Lower lobe of right lung (tissue), 2 donors: ENCODE measurements around the gene BTK. TPM values are rescaled to one million over a fixed set of nuclear protein-coding genes. Genes with fewer than 3 reads are reported as not detected.

ENCODE experiments used
- ATAC-seq, 2 donors: fragments of 200-7000 bp; cut with Tn5 transposase; one replicate each; pipeline ENCODE4 v1.9.1; 2020 to 2022; ENCODE audit warnings: mild to moderate bottlenecking in 2 of 2, moderate library complexity in 2 of 2
- DNase-seq: peaks from one replicate; pipeline ENCODE4 v3.0.0-alpha.2; 2020
- H3K27ac ChIP-seq: fragments of 200-600 bp; one replicate; pipeline ENCODE4 v1.8.0; 2022
- H3K27me3 ChIP-seq: fragments of 200-600 bp; one replicate; pipeline ENCODE4 v1.8.0; 2022; ENCODE audit warnings: low read depth
- H3K36me3 ChIP-seq: fragments of 200-600 bp; one replicate; pipeline ENCODE4 v1.8.0; 2022; ENCODE audit warnings: mild to moderate bottlenecking
- H3K4me1 ChIP-seq: fragments of 200-600 bp; one replicate; pipeline ENCODE4 v1.8.0; 2022
- H3K4me3 ChIP-seq: fragments of 200-600 bp; one replicate; pipeline ENCODE4 v1.8.0; 2022; ENCODE audit warnings: mild to moderate bottlenecking
- H3K9me3 ChIP-seq: fragments of 200-600 bp; one replicate; pipeline ENCODE4 v1.8.0; 2022
- intact Hi-C: fragments of 100-400 bp; cut with DNase I; formaldehyde crosslinking; loops from one replicate; pipeline ENCODE4 v1.11.0; 2022
- total RNA-seq: library from RNA; stranded (reverse); fragmentation: NEBNext Ultra II Directional; extraction: Animal tissue kit (Norgen Biotek cat#: 25700); gene quantifications from one replicate; pipeline ENCODE4 v1.2.1, GENCODE V29; 2021
- TF ChIP-seq, protein P1 (sequence below): fragments of 200-600 bp; IDR thresholded peaks from one replicate; pipeline ENCODE4 v1.8.0; 2022; ENCODE audit warnings: antibody characterized with exemption, mild to moderate bottlenecking
- donor health status: DM: no; HTN: yes; CAD: no; lungs with severe emphysema.

Gene BTK
- total RNA-seq, 1 donor from 2014 or later: 62.8 TPM

DNA sequence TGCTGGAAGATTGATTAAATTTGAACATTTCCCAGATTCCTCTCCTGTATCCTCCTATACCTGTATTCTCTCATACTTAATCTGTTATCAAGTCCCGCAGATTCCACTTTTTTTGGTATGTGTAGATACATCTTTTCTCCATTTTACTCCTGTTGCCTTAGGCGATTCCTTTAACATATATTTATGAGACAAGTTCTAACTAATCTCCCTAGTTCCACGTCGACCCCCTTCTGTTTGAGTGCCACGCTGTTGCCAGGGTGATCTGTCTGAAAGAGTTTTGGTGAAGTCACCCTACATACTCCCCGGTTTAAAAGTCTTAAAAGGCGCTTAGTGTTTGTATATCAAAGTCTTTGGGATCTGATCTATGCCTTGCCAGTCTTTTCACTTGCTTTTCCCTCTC lies 24.5 kb upstream of the BTK start:
- no peaks in the 10 kb centered on the region for H3K9me3 ChIP-seq
- ATAC-seq (no peak), DNase-seq (no peak)
- H3K4me3 ChIP-seq: peak overlapping the region; percentile 65
- H3K27me3 ChIP-seq: no peaks in the 10 kb centered on the region
- H3K27ac ChIP-seq: no peak overlapping the region
- peaks cover 22% of the 10 kb centered on the region for H3K36me3 ChIP-seq
- peaks cover 28% of the 10 kb centered on the region for H3K4me1 ChIP-seq
- intact Hi-C loops: no loop called here
- TF ChIP-seq, protein P1, sequence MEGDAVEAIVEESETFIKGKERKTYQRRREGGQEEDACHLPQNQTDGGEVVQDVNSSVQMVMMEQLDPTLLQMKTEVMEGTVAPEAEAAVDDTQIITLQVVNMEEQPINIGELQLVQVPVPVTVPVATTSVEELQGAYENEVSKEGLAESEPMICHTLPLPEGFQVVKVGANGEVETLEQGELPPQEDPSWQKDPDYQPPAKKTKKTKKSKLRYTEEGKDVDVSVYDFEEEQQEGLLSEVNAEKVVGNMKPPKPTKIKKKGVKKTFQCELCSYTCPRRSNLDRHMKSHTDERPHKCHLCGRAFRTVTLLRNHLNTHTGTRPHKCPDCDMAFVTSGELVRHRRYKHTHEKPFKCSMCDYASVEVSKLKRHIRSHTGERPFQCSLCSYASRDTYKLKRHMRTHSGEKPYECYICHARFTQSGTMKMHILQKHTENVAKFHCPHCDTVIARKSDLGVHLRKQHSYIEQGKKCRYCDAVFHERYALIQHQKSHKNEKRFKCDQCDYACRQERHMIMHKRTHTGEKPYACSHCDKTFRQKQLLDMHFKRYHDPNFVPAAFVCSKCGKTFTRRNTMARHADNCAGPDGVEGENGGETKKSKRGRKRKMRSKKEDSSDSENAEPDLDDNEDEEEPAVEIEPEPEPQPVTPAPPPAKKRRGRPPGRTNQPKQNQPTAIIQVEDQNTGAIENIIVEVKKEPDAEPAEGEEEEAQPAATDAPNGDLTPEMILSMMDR: no peak

- H3K36me3 ChIP-seq: peaks cover 22% of the 10 kb centered on the region
- TF ChIP-seq, protein P1: no peak
- intact Hi-C loops: no loop called here
- H3K4me1 ChIP-seq: peaks cover 28% of the 10 kb centered on the region
- no peaks in the 10 kb centered on the region for H3K9me3 ChIP-seq
- no peaks in the 10 kb centered on the region for H3K27me3 ChIP-seq
- peak overlapping the region; percentile 94 for H3K27ac ChIP-seq
- ATAC-seq (no peak), DNase-seq (no peak)
- peak overlapping the region; percentile 65 for H3K4me3 ChIP-seq
These were observed 23.1 kb upstream of the BTK start for GRCh38 chrX:101409043-101409442.

- ATAC-seq (peak in 1 of 2 donors; percentile 26), DNase-seq (no peak)
- H3K4me1 ChIP-seq: peaks cover 28% of the 10 kb centered on the region
- TF ChIP-seq, protein P1: no peak
- peak overlapping the region; percentile 94 for H3K27ac ChIP-seq
- H3K27me3 ChIP-seq: no peaks in the 10 kb centered on the region
- H3K4me3 ChIP-seq: peak overlapping the region; percentile 65
- H3K9me3 ChIP-seq: no peaks in the 10 kb centered on the region
- intact Hi-C loops: no loop called here
- H3K36me3 ChIP-seq: peaks cover 22% of the 10 kb centered on the region
These were observed 22.5 kb upstream of the BTK start for GRCh38 chrX:101408532-101408841.

DNA sequence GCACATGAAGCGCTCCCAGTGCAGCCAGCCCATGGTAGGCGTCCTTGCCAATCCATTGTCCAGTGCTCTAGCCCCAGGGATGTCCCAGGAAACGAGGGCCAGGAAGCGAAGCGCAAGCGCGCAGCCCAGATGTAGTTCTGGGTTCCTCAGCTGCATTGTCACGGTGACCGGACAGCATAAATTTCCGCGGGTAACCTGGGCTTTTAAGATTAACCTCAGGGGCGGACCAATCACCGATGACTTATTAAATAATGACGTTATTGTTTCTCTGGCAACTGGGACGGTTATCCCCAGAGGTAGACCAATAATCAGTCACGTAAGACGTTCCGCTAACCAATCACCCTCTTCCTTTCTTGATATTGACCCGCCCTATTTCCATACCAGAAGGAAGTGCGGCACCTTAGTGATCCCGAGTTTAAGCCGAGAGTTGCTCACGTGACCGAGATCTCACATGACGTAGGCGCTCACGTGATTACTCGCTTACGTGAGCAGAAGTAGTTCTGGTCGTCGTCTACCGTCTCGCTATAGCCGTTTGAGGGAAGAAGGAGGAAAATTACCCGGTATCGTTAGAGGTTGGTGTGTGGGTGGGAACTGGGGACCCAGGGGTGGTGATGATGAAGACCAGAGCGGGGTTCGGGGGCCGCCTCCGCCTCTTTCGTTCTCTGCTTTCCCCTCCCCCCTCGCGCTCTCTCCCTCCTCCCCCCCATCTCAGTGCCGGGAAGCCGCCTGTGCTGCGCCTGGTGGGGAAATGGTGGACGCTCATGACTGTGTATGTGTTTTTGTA lies 21.9 kb upstream of the BTK start, which contains the start of the genes GLA and HNRNPH2:
GLA (minus strand) TSS at position 178 of the 784 bp plus-strand sequence; CDS start at position 156, 22 bp downstream.
HNRNPH2 (plus strand) TSS at position 475 of the 784 bp plus-strand sequence. CDS start 3,767 bp downstream, outside the sequence.
- peak within 1 kb of the TSS; percentile 65 for H3K4me3 ChIP-seq
- H3K27me3 ChIP-seq: no peaks in the 10 kb centered on the region
- H3K4me1 ChIP-seq: peaks cover 28% of the 10 kb centered on the region
- TF ChIP-seq, protein P1: no peak
- H3K36me3 ChIP-seq: peaks cover 17% of the 10 kb centered on the region
- peak within 1 kb of the TSS; percentile 94 for H3K27ac ChIP-seq
- intact Hi-C loops: no loop called here
- DNase-seq: peak; percentile 92
- H3K9me3 ChIP-seq: no peaks in the 10 kb centered on the region
- ATAC-seq: peak; percentile 98 to 99

- Histone ChIP-seq H3K9me3 (no peaks in the 10 kb centered on the region), H3K4me1 (peaks cover 27% of the 10 kb centered on the region), H3K27ac (peak overlapping the region; percentile 94), H3K36me3 (peaks cover 12% of the 10 kb centered on the region), H3K27me3 (no peaks in the 10 kb centered on the region), H3K4me3 (peak overlapping the region; percentile 65)
- intact Hi-C loops: no loop called here
- TF ChIP-seq, protein P1: no peak
- DNase-seq (no peak), ATAC-seq (peak in 1 of 2 donors; percentile 18)
These were observed 21.3 kb upstream of the BTK start for GRCh38 chrX:101407167-101407747.
